ENCODE results near the gene AGAP2. TPM values are rescaled to one million over a fixed set of nuclear protein-coding genes. Genes with fewer than 3 reads are reported as not detected.

Gene AGAP2
- total RNA-seq, 3 donors from 2014 or later: 1.3 to 2.7 (median 2.2) TPM

- H3K4me3 ChIP-seq: peak overlapping the region; percentile 70
- peaks cover 7% of the 10 kb centered on the region for H3K4me1 ChIP-seq (ENCODE audit: low read depth)
- H3K9me3 ChIP-seq: no peaks in the 10 kb centered on the region
- ATAC-seq: peak; percentile 68
- DNase-seq: peak; percentile 79 to 84 (median 84)
- TF ChIP-seq CTCF (IDR thresholded peaks at IDR 0.05): no peak
- H3K36me3 ChIP-seq (ENCODE audit: low read depth): no peaks in the 10 kb centered on the region
- intact Hi-C loops (cut with DNase I, micrococcal nuclease): no loop called here
Observed at GRCh38 chr12:57744194-57744776, 5.7 kb upstream of the AGAP2 start.

- no peaks in the 10 kb centered on the region for H3K9me3 ChIP-seq
- intact Hi-C loops (cut with DNase I, micrococcal nuclease): no loop called here
- no peak for TF ChIP-seq CTCF (IDR thresholded peaks at IDR 0.05)
Observed at GRCh38 chr12:57743769-57744168, 5.2 kb upstream of the AGAP2 start.

GRCh38 chr12:57741844-57742738, 3.5 kb upstream of the AGAP2 start:
- DNase-seq: peak; percentile 60 to 83 (median 64)
- intact Hi-C loops (cut with DNase I, micrococcal nuclease): no loop called here

More at GRCh38 chr12:57743769-57744168, 5.2 kb upstream of the AGAP2 start:
- no peak for DNase-seq
- no peak for ATAC-seq
- Histone ChIP-seq H3K36me3 (ENCODE audit: low read depth) (no peaks in the 10 kb centered on the region), H3K4me1 (ENCODE audit: low read depth) (peaks cover 7% of the 10 kb centered on the region), H3K4me3 (no peak overlapping the region)

GRCh38 chr12:57741413-57741789, 2.9 kb upstream of the AGAP2 start:
- TF ChIP-seq CTCF (IDR thresholded peaks at IDR 0.05): no peak
- intact Hi-C loops (cut with DNase I, micrococcal nuclease): no loop called here
- Histone ChIP-seq H3K4me1 (ENCODE audit: low read depth) (peaks cover 22% of the 10 kb centered on the region), H3K9me3 (no peaks in the 10 kb centered on the region), H3K4me3 (no peak overlapping the region), H3K36me3 (ENCODE audit: low read depth) (no peaks in the 10 kb centered on the region)
- no peak for ATAC-seq
- no peak for DNase-seq

More at GRCh38 chr12:57741844-57742738, 3.5 kb upstream of the AGAP2 start:
- Histone ChIP-seq H3K4me3 (no peak overlapping the region), H3K9me3 (no peaks in the 10 kb centered on the region), H3K36me3 (ENCODE audit: low read depth) (no peaks in the 10 kb centered on the region), H3K4me1 (ENCODE audit: low read depth) (peaks cover 22% of the 10 kb centered on the region)
- no peak for TF ChIP-seq CTCF (IDR thresholded peaks at IDR 0.05)
- ATAC-seq: peak; percentile 44

GRCh38 chr12:57740656-57741412, 2.3 kb upstream of the AGAP2 start:
- no peaks in the 10 kb centered on the region for H3K9me3 ChIP-seq
- intact Hi-C loops (cut with DNase I, micrococcal nuclease): no loop called here
- DNase-seq (peak; percentile 52 to 83 (median 59)), ATAC-seq (peak; percentile 42)
- H3K4me3 ChIP-seq: no peak overlapping the region
- TF ChIP-seq CTCF (IDR thresholded peaks at IDR 0.05): no peak
- peaks cover 22% of the 10 kb centered on the region for H3K4me1 ChIP-seq (ENCODE audit: low read depth)
- no peaks in the 10 kb centered on the region for H3K36me3 ChIP-seq (ENCODE audit: low read depth)

Data from mucosa of descending colon (tissue), 3 donors.